ENCODE data around the gene ESPN. TPM values are rescaled to one million over a fixed set of nuclear protein-coding genes. Genes with fewer than 3 reads are reported as not detected.
A peak's percentile ranks its signal among the peaks of the same experiment; 100 is the strongest.
"Not testable (repeated sequence)": the region's sequence is repeated elsewhere in the genome, so short reads cannot be mapped to it uniquely, and the experiment has no call there.

Gene ESPN
- total and polyA plus RNA-seq, 4 donors: 0.66 to 7.4 (median 3.3) TPM

GRCh38 chr1:6426277-6426971, 1.8 kb downstream of the ESPN start:
- Histone ChIP-seq H3K9me3 (ENCODE audit: control insufficient read depth, insufficient read depth, low read length) (no peaks in the 10 kb centered on the region), H3K4me3 (ENCODE audit: low read depth, low read length) (no peak overlapping the region), H3K4me1 (ENCODE audit: control insufficient read depth, insufficient read depth, low read length) (peaks cover 39% of the 10 kb centered on the region), H3K27me3 (ENCODE audit: control insufficient read depth, insufficient read depth, low read length) (peaks cover 48% of the 10 kb centered on the region), H3K36me3 (ENCODE audit: control insufficient read depth, insufficient read depth, low read length) (no peaks in the 10 kb centered on the region), H3K27ac (ENCODE audit: low read depth, low read length) (no peak overlapping the region)
- no peak for DNase-seq (ENCODE audit: low read depth in 4 of 6, low spot score in 6 of 6)
- 91% methylated on average over 9 of the region's 9 CpGs for WGBS (ENCODE audit: insufficient coverage)

GRCh38 chr1:6426972-6427350, 2.4 kb downstream of the ESPN start:
- Histone ChIP-seq H3K27me3 (ENCODE audit: control insufficient read depth, insufficient read depth, low read length) (peaks cover 43% of the 10 kb centered on the region), H3K4me1 (ENCODE audit: control insufficient read depth, insufficient read depth, low read length) (peaks cover 39% of the 10 kb centered on the region), H3K4me3 (ENCODE audit: low read depth, low read length) (no peak overlapping the region), H3K27ac (ENCODE audit: low read depth, low read length) (no peak overlapping the region), H3K9me3 (ENCODE audit: control insufficient read depth, insufficient read depth, low read length) (no peaks in the 10 kb centered on the region), H3K36me3 (ENCODE audit: control insufficient read depth, insufficient read depth, low read length) (no peaks in the 10 kb centered on the region)
- no peak for DNase-seq (ENCODE audit: low read depth in 4 of 6, low spot score in 6 of 6)
- 80% methylated on average over 8 of the region's 10 CpGs for WGBS (ENCODE audit: insufficient coverage)

DNA sequence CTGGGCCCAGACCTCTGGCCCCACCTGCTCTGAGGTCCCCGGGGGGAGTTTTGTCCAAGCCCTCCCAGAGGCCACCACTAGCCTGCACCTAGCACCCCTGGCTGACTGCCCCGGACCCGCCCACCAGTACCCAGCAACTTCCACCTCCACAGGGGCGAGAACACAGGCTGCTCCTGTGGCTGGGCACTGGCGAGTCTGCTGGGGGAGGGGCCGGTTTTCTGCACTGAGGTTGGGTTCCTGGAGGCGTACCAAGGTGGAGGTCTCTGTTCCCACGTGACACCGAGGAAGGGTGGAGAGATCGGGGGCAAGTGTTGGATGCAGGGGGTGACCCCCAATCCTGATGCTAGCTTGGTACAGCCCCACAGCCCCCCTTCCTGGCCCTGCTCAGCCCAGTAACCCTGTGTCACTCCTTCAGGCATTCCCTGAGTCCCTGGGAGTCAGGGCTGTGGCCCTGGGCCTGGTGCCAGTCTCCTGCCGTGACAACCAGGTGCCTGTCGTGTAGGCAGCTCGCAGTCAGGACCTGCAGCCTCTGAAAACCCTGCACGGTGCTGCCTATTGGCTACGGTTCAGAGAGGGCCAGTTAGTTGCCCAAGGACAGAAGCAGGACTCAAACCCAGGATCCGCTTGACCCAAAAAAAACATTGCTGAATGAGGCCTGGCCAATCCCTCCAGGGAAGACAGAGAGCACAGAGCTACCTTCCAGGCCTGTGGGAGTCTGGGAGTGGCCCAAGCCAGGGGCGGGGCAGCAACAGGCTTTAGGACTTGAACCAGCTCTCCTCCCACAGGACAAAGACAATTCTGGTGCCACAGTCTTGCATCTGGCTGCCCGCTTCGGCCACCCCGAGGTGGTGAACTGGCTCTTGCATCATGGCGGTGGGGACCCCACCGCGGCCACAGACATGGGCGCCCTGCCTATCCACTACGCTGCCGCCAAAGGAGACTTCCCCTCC, 3.1 kb downstream of the ESPN start:
- Histone ChIP-seq H3K27me3 (ENCODE audit: control insufficient read depth, insufficient read depth, low read length) (peaks cover 41% of the 10 kb centered on the region), H3K36me3 (ENCODE audit: control insufficient read depth, insufficient read depth, low read length) (no peaks in the 10 kb centered on the region), H3K4me1 (ENCODE audit: control insufficient read depth, insufficient read depth, low read length) (peaks cover 37% of the 10 kb centered on the region), H3K9me3 (ENCODE audit: control insufficient read depth, insufficient read depth, low read length) (no peaks in the 10 kb centered on the region), H3K4me3 (ENCODE audit: low read depth, low read length) (no peak overlapping the region), H3K27ac (ENCODE audit: low read depth, low read length) (no peak overlapping the region)
- 79% methylated on average over 21 of the region's 26 CpGs for whole genome bisulfite sequencing (ENCODE audit: insufficient coverage)
- no peak for DNase-seq (ENCODE audit: low read depth in 4 of 6, low spot score in 6 of 6)

GRCh38 chr1:6428453-6428852, 3.9 kb downstream of the ESPN start:
- H3K4me3 ChIP-seq (ENCODE audit: low read depth, low read length); H3K27ac ChIP-seq (ENCODE audit: low read depth, low read length); DNase-seq (ENCODE audit: low read depth in 4 of 6, low spot score in 6 of 6); H3K36me3 ChIP-seq (ENCODE audit: control insufficient read depth, insufficient read depth, low read length); H3K9me3 ChIP-seq (ENCODE audit: control insufficient read depth, insufficient read depth, low read length): not testable (repeated sequence)
- WGBS (ENCODE audit: insufficient coverage): 81% methylated on average over 6 of the region's 6 CpGs
- peaks cover 30% of the 10 kb centered on the region for H3K4me1 ChIP-seq (ENCODE audit: control insufficient read depth, insufficient read depth, low read length)
- H3K27me3 ChIP-seq (ENCODE audit: control insufficient read depth, insufficient read depth, low read length): peaks cover 34% of the 10 kb centered on the region

GRCh38 chr1:6429660-6430411, 5.3 kb downstream of the ESPN start:
- Histone ChIP-seq H3K4me1 (ENCODE audit: control insufficient read depth, insufficient read depth, low read length) (peaks cover 27% of the 10 kb centered on the region), H3K27me3 (ENCODE audit: control insufficient read depth, insufficient read depth, low read length) (peaks cover 23% of the 10 kb centered on the region)
- not testable (repeated sequence) for H3K9me3 ChIP-seq (ENCODE audit: control insufficient read depth, insufficient read depth, low read length); H3K27ac ChIP-seq (ENCODE audit: low read depth, low read length); H3K4me3 ChIP-seq (ENCODE audit: low read depth, low read length); H3K36me3 ChIP-seq (ENCODE audit: control insufficient read depth, insufficient read depth, low read length)
- DNase-seq (ENCODE audit: low read depth in 4 of 6, low spot score in 6 of 6): peak in 1 of 6 donors; percentile 41
- 19% methylated on average over 15 of the region's 19 CpGs for WGBS (ENCODE audit: insufficient coverage)

GRCh38 chr1:6431645-6432579, 7.3 kb downstream of the ESPN start:
- H3K4me1 ChIP-seq (ENCODE audit: control insufficient read depth, insufficient read depth, low read length): peaks cover 45% of the 10 kb centered on the region
- not testable (repeated sequence) for DNase-seq (ENCODE audit: low read depth in 4 of 6, low spot score in 6 of 6); H3K4me3 ChIP-seq (ENCODE audit: low read depth, low read length); H3K36me3 ChIP-seq (ENCODE audit: control insufficient read depth, insufficient read depth, low read length); H3K9me3 ChIP-seq (ENCODE audit: control insufficient read depth, insufficient read depth, low read length); H3K27ac ChIP-seq (ENCODE audit: low read depth, low read length); H3K27me3 ChIP-seq (ENCODE audit: control insufficient read depth, insufficient read depth, low read length)
- WGBS (ENCODE audit: insufficient coverage): 71% methylated on average over 9 of the region's 13 CpGs

GRCh38 chr1:6434186-6434585, 9.6 kb downstream of the ESPN start:
- Histone ChIP-seq H3K36me3 (ENCODE audit: control insufficient read depth, insufficient read depth, low read length) (no peaks in the 10 kb centered on the region), H3K27me3 (ENCODE audit: control insufficient read depth, insufficient read depth, low read length) (no peaks in the 10 kb centered on the region), H3K9me3 (ENCODE audit: control insufficient read depth, insufficient read depth, low read length) (no peaks in the 10 kb centered on the region), H3K27ac (ENCODE audit: low read depth, low read length) (no peak overlapping the region), H3K4me3 (ENCODE audit: low read depth, low read length) (no peak overlapping the region), H3K4me1 (ENCODE audit: control insufficient read depth, insufficient read depth, low read length) (peaks cover 54% of the 10 kb centered on the region)
- 57% methylated on average over 2 of the region's 5 CpGs for WGBS (ENCODE audit: insufficient coverage)
- peak in 1 of 6 donors; percentile 68 for DNase-seq (ENCODE audit: low read depth in 4 of 6, low spot score in 6 of 6)

GRCh38 chr1:6435129-6435528, 10.6 kb downstream of the ESPN start:
- peaks cover 4% of the 10 kb centered on the region for H3K27me3 ChIP-seq (ENCODE audit: control insufficient read depth, insufficient read depth, low read length)
- H3K4me3 ChIP-seq (ENCODE audit: low read depth, low read length): no peak overlapping the region
- no peaks in the 10 kb centered on the region for H3K9me3 ChIP-seq (ENCODE audit: control insufficient read depth, insufficient read depth, low read length)
- peak in 2 of 6 donors; percentile 28 to 56 for DNase-seq (ENCODE audit: low read depth in 4 of 6, low spot score in 6 of 6)
- no peaks in the 10 kb centered on the region for H3K36me3 ChIP-seq (ENCODE audit: control insufficient read depth, insufficient read depth, low read length)
- peaks cover 48% of the 10 kb centered on the region for H3K4me1 ChIP-seq (ENCODE audit: control insufficient read depth, insufficient read depth, low read length)
- 39% methylated on average over 5 of the region's 15 CpGs for WGBS (ENCODE audit: insufficient coverage)
- H3K27ac ChIP-seq (ENCODE audit: low read depth, low read length): no peak overlapping the region

GRCh38 chr1:6435547-6435946, 11.0 kb downstream of the ESPN start:
- DNase-seq (ENCODE audit: low read depth in 4 of 6, low spot score in 6 of 6): no peak
- Histone ChIP-seq H3K27ac (ENCODE audit: low read depth, low read length) (no peak overlapping the region), H3K27me3 (ENCODE audit: control insufficient read depth, insufficient read depth, low read length) (peaks cover 4% of the 10 kb centered on the region), H3K36me3 (ENCODE audit: control insufficient read depth, insufficient read depth, low read length) (no peaks in the 10 kb centered on the region), H3K4me3 (ENCODE audit: low read depth, low read length) (no peak overlapping the region), H3K9me3 (ENCODE audit: control insufficient read depth, insufficient read depth, low read length) (no peaks in the 10 kb centered on the region), H3K4me1 (ENCODE audit: control insufficient read depth, insufficient read depth, low read length) (peaks cover 45% of the 10 kb centered on the region)
- 55% methylated on average over 2 of the region's 3 CpGs for WGBS (ENCODE audit: insufficient coverage)

All from spinal cord (tissue), 10 donors.